WTC11 (cell line): ENCODE data around the gene WDFY3.
"Not testable (repeated sequence)": the region's sequence is repeated elsewhere in the genome, so short reads cannot be mapped to it uniquely, and the experiment has no call there.

Experiments used
- CREB1 ChIP-seq: sonication (generic); formaldehyde crosslinking; IDR thresholded peaks from 2 replicates; pipeline ENCODE4 v1.8.0; 2023; ENCODE audit warnings: mild to moderate bottlenecking, missing genetic modification reagents
- NFE2L1 ChIP-seq: sonication (generic); formaldehyde crosslinking; IDR thresholded peaks from 2 replicates; pipeline ENCODE4 v1.8.1; 2023; ENCODE audit warnings: missing genetic modification reagents
- NR2C2 ChIP-seq: sonication (generic); formaldehyde crosslinking; IDR thresholded peaks from 2 replicates; pipeline ENCODE4 v1.8.0; 2022; ENCODE audit warnings: mild to moderate bottlenecking, missing genetic modification reagents
- ZNF263 ChIP-seq: sonication (generic); formaldehyde crosslinking; IDR thresholded peaks from 2 replicates; pipeline ENCODE4 v1.8.1; 2022; ENCODE audit warnings: low read depth, mild to moderate bottlenecking, moderate library complexity, missing genetic modification reagents
- TF ChIP-seq, protein P1 (sequence below): sonication (generic); formaldehyde crosslinking; conservative IDR thresholded peaks from 2 replicates; pipeline ENCODE4 v1.8.1; 2022; ENCODE audit warnings: mild to moderate bottlenecking, missing genetic modification reagents
- TF ChIP-seq, protein P2 (sequence below): fragments of 200-600 bp; IDR thresholded peaks from 2 replicates; pipeline ENCODE4 v1.8.0; 2022; ENCODE audit warnings: antibody characterized with exemption
- TF ChIP-seq, protein P3 (sequence below): sonication (generic); formaldehyde crosslinking; conservative IDR thresholded peaks from 2 replicates; pipeline ENCODE4 v1.8.1; 2023; ENCODE audit warnings: mild to moderate bottlenecking, low read depth, missing genetic modification reagents, moderate library complexity
- TF ChIP-seq, protein P4 (sequence below): sonication (generic); formaldehyde crosslinking; IDR thresholded peaks from 2 replicates; pipeline ENCODE4 v1.8.0; 2023; ENCODE audit warnings: missing genetic modification reagents, mild to moderate bottlenecking, borderline replicate concordance
- TF ChIP-seq, protein P5 (sequence below): sonication (generic); formaldehyde crosslinking; IDR thresholded peaks from 2 replicates; pipeline ENCODE4 v1.8.1; 2023; ENCODE audit warnings: mild to moderate bottlenecking, missing genetic modification reagents, borderline replicate concordance
- TF ChIP-seq, protein P6 (sequence below): sonication (generic); formaldehyde crosslinking; IDR thresholded peaks from 2 replicates; pipeline ENCODE4 v1.8.1; 2022; ENCODE audit warnings: missing genetic modification reagents, borderline replicate concordance

DNA sequence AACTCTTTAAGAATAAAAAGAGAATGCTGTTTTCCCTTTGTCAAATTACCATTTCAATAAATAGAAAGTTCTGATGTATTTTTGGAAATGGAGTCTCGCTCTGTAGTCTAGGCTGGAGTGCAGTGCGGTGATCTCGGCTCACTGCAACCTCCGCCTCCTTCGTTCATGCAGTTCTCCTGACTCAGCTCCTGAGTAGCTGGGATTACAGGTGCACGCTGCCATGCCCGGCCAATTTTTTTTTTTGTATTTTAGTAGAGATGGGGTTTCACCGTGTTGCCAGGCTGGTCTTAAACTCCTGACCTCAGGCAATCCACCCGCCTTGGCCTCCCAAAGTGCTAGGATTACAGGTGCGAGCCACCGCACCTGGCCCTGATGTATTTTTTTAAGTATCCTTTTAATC is 159.9 kb downstream of the WDFY3 start:
- TF ChIP-seq, protein P1, sequence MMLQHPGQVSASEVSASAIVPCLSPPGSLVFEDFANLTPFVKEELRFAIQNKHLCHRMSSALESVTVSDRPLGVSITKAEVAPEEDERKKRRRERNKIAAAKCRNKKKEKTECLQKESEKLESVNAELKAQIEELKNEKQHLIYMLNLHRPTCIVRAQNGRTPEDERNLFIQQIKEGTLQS (CRISPR knock-in tag) = not testable (repeated sequence)
- TF ChIP-seq, protein P2, sequence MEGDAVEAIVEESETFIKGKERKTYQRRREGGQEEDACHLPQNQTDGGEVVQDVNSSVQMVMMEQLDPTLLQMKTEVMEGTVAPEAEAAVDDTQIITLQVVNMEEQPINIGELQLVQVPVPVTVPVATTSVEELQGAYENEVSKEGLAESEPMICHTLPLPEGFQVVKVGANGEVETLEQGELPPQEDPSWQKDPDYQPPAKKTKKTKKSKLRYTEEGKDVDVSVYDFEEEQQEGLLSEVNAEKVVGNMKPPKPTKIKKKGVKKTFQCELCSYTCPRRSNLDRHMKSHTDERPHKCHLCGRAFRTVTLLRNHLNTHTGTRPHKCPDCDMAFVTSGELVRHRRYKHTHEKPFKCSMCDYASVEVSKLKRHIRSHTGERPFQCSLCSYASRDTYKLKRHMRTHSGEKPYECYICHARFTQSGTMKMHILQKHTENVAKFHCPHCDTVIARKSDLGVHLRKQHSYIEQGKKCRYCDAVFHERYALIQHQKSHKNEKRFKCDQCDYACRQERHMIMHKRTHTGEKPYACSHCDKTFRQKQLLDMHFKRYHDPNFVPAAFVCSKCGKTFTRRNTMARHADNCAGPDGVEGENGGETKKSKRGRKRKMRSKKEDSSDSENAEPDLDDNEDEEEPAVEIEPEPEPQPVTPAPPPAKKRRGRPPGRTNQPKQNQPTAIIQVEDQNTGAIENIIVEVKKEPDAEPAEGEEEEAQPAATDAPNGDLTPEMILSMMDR = not testable (repeated sequence)
- TF ChIP-seq, protein P3, sequence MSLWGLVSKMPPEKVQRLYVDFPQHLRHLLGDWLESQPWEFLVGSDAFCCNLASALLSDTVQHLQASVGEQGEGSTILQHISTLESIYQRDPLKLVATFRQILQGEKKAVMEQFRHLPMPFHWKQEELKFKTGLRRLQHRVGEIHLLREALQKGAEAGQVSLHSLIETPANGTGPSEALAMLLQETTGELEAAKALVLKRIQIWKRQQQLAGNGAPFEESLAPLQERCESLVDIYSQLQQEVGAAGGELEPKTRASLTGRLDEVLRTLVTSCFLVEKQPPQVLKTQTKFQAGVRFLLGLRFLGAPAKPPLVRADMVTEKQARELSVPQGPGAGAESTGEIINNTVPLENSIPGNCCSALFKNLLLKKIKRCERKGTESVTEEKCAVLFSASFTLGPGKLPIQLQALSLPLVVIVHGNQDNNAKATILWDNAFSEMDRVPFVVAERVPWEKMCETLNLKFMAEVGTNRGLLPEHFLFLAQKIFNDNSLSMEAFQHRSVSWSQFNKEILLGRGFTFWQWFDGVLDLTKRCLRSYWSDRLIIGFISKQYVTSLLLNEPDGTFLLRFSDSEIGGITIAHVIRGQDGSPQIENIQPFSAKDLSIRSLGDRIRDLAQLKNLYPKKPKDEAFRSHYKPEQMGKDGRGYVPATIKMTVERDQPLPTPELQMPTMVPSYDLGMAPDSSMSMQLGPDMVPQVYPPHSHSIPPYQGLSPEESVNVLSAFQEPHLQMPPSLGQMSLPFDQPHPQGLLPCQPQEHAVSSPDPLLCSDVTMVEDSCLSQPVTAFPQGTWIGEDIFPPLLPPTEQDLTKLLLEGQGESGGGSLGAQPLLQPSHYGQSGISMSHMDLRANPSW (CRISPR knock-in tag) = not testable (repeated sequence)
- TF ChIP-seq, protein P4, sequence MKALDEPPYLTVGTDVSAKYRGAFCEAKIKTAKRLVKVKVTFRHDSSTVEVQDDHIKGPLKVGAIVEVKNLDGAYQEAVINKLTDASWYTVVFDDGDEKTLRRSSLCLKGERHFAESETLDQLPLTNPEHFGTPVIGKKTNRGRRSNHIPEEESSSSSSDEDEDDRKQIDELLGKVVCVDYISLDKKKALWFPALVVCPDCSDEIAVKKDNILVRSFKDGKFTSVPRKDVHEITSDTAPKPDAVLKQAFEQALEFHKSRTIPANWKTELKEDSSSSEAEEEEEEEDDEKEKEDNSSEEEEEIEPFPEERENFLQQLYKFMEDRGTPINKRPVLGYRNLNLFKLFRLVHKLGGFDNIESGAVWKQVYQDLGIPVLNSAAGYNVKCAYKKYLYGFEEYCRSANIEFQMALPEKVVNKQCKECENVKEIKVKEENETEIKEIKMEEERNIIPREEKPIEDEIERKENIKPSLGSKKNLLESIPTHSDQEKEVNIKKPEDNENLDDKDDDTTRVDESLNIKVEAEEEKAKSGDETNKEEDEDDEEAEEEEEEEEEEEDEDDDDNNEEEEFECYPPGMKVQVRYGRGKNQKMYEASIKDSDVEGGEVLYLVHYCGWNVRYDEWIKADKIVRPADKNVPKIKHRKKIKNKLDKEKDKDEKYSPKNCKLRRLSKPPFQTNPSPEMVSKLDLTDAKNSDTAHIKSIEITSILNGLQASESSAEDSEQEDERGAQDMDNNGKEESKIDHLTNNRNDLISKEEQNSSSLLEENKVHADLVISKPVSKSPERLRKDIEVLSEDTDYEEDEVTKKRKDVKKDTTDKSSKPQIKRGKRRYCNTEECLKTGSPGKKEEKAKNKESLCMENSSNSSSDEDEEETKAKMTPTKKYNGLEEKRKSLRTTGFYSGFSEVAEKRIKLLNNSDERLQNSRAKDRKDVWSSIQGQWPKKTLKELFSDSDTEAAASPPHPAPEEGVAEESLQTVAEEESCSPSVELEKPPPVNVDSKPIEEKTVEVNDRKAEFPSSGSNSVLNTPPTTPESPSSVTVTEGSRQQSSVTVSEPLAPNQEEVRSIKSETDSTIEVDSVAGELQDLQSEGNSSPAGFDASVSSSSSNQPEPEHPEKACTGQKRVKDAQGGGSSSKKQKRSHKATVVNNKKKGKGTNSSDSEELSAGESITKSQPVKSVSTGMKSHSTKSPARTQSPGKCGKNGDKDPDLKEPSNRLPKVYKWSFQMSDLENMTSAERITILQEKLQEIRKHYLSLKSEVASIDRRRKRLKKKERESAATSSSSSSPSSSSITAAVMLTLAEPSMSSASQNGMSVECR (CRISPR knock-in tag) = not testable (repeated sequence)
- not testable (repeated sequence) for TF ChIP-seq NFE2L1 (CRISPR knock-in tag); CREB1 (CRISPR knock-in tag); NR2C2 (CRISPR knock-in tag); ZNF263
- TF ChIP-seq, protein P5, sequence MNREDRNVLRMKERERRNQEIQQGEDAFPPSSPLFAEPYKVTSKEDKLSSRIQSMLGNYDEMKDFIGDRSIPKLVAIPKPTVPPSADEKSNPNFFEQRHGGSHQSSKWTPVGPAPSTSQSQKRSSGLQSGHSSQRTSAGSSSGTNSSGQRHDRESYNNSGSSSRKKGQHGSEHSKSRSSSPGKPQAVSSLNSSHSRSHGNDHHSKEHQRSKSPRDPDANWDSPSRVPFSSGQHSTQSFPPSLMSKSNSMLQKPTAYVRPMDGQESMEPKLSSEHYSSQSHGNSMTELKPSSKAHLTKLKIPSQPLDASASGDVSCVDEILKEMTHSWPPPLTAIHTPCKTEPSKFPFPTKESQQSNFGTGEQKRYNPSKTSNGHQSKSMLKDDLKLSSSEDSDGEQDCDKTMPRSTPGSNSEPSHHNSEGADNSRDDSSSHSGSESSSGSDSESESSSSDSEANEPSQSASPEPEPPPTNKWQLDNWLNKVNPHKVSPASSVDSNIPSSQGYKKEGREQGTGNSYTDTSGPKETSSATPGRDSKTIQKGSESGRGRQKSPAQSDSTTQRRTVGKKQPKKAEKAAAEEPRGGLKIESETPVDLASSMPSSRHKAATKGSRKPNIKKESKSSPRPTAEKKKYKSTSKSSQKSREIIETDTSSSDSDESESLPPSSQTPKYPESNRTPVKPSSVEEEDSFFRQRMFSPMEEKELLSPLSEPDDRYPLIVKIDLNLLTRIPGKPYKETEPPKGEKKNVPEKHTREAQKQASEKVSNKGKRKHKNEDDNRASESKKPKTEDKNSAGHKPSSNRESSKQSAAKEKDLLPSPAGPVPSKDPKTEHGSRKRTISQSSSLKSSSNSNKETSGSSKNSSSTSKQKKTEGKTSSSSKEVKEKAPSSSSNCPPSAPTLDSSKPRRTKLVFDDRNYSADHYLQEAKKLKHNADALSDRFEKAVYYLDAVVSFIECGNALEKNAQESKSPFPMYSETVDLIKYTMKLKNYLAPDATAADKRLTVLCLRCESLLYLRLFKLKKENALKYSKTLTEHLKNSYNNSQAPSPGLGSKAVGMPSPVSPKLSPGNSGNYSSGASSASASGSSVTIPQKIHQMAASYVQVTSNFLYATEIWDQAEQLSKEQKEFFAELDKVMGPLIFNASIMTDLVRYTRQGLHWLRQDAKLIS (CRISPR knock-in tag) = not testable (repeated sequence)
- TF ChIP-seq, protein P6, sequence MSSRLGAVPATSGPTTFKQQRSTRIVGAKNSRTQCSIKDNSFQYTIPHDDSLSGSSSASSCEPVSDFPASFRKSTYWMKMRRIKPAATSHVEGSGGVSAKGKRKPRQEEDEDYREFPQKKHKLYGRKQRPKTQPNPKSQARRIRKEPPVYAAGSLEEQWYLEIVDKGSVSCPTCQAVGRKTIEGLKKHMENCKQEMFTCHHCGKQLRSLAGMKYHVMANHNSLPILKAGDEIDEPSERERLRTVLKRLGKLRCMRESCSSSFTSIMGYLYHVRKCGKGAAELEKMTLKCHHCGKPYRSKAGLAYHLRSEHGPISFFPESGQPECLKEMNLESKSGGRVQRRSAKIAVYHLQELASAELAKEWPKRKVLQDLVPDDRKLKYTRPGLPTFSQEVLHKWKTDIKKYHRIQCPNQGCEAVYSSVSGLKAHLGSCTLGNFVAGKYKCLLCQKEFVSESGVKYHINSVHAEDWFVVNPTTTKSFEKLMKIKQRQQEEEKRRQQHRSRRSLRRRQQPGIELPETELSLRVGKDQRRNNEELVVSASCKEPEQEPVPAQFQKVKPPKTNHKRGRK (CRISPR knock-in tag) = not testable (repeated sequence)
